ENCODE measurements around the gene THADA.

Gene THADA

DNA sequence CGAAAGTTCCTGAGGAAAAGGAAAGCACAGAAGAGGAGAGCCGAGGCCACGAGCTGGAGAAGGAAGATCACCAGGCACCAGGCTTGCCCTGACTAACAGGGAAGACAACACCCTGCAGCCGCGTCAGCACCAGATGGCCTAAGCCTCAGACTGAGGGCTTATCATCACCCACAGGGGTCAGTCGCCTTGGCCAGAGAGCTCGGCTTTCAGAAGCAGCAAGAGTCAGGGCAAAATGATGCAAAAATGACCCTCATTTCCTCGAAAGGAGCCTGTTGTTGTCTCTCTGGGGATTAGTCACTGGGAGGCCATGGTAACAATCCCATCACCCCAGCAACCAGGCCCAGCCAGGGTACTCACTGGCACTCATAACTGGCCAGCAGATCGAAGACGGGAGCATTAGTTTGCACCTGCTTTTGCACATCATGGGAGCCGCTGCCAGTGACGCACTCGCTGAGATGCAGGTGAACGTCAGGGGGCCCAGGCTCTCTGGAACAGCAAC, 326.7 kb downstream of the THADA start:
- TF ChIP-seq, protein P1, sequence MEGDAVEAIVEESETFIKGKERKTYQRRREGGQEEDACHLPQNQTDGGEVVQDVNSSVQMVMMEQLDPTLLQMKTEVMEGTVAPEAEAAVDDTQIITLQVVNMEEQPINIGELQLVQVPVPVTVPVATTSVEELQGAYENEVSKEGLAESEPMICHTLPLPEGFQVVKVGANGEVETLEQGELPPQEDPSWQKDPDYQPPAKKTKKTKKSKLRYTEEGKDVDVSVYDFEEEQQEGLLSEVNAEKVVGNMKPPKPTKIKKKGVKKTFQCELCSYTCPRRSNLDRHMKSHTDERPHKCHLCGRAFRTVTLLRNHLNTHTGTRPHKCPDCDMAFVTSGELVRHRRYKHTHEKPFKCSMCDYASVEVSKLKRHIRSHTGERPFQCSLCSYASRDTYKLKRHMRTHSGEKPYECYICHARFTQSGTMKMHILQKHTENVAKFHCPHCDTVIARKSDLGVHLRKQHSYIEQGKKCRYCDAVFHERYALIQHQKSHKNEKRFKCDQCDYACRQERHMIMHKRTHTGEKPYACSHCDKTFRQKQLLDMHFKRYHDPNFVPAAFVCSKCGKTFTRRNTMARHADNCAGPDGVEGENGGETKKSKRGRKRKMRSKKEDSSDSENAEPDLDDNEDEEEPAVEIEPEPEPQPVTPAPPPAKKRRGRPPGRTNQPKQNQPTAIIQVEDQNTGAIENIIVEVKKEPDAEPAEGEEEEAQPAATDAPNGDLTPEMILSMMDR (conservative IDR thresholded peaks at IDR 0.05; ENCODE audit: low read depth, low read length): no peak
- H3K4me3 ChIP-seq (ENCODE audit: low read depth, low read length): peak overlapping the region; percentile 11
- peak; percentile 99 for DNase-seq (ENCODE audit: low read depth)

- TF ChIP-seq, protein P1 (conservative IDR thresholded peaks at IDR 0.05; ENCODE audit: low read depth, low read length): no peak
- DNase-seq (ENCODE audit: low read depth): no peak
- H3K4me3 ChIP-seq (ENCODE audit: low read depth, low read length): peak overlapping the region; percentile 11
These were observed 327.5 kb downstream of the THADA start for GRCh38 chr2:43268066-43268953.

- TF ChIP-seq, protein P1 (conservative IDR thresholded peaks at IDR 0.05; ENCODE audit: low read depth, low read length): no peak
These were observed 328.5 kb downstream of the THADA start for GRCh38 chr2:43267381-43267780.

GRCh38 chr2:43266711-43267111, 329.1 kb downstream of the THADA start:
- DNase-seq (ENCODE audit: low read depth): no peak
- no peak overlapping the region for H3K4me3 ChIP-seq (ENCODE audit: low read depth, low read length)
- TF ChIP-seq, protein P1 (conservative IDR thresholded peaks at IDR 0.05; ENCODE audit: low read depth, low read length): no peak

More at GRCh38 chr2:43267381-43267780, 328.5 kb downstream of the THADA start:
- no peak overlapping the region for H3K4me3 ChIP-seq (ENCODE audit: low read depth, low read length)
- DNase-seq (ENCODE audit: low read depth): no peak

GRCh38 chr2:43265421-43265820, 330.4 kb downstream of the THADA start:
- DNase-seq (ENCODE audit: low read depth): peak; percentile 55
- TF ChIP-seq, protein P1 (conservative IDR thresholded peaks at IDR 0.05; ENCODE audit: low read depth, low read length): no peak
- H3K4me3 ChIP-seq (ENCODE audit: low read depth, low read length): no peak overlapping the region

DNA sequence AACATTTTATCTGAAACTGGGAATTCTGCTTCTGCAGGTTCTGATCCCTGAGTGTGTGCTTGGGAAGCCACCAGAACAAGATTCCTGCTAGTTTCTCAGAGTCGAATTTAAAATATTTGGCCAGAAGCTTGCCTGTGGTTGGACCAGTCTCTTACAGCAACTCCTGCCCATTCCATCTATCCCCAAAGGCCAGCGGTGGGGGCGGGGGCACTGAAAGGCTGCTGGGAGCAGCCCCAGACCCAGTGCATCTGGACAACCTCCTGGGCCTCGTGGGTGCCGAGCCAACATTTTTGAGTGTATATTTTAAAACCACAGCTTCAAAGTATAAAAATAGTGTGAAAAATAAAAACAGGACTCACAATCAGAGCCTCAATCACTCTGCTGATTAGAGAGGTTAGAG, 330.8 kb downstream of the THADA start:
- DNase-seq (ENCODE audit: low read depth): peak; percentile 56
- no peak overlapping the region for H3K4me3 ChIP-seq (ENCODE audit: low read depth, low read length)
- TF ChIP-seq, protein P1 (conservative IDR thresholded peaks at IDR 0.05; ENCODE audit: low read depth, low read length): no peak
